ENCODE results near the gene FUNDC2. TPM values are rescaled to one million over a fixed set of nuclear protein-coding genes. Genes with fewer than 3 reads are reported as not detected.
A peak's percentile ranks its signal among the peaks of the same experiment; 100 is the strongest.

Gene FUNDC2
- total and polyA plus RNA-seq, 2 of the 13 experiments (the other 11 are each of a cell fraction or from before 2014, with no cell fraction given), result 65.3 to 109 TPM

DNA sequence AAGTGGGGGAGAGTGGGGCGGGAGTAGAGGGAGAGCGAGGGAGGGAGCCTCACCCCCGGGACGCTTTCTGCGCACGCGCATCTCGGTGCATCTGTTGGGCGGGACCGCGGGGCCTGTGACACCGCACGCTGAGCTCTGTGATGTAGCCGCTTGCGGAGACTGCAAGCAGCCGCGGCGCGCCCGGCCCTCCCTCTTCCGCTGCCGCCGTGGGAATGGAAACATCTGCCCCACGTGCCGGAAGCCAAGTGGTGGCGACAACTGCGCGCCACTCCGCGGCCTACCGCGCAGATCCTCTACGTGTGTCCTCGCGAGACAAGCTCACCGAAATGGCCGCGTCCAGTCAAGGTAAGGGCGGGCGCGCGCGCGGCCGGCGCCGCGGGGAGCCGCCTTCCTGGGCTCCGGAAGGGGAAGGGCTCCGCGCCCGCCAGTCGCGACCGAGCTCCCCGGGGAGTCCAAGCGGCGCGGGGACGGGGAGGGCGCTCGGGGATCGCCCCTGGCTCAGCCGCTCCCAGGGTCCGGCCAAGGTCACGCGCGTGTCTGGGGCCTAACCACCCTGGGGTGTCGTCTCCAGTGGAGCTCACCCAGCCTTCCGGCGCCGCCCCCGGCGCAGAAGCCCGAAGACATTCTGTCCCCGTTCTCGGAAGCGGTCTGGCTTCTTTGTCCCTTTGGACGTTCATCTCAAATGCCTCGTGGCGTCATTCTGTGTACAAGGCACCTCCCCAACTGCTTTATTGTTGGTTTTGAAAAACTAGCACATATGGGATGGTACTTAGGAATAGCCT lies at the start of gene FUNDC2 (continued):
- TF ChIP-seq KMT2B (CRISPR knock-in tag; IDR thresholded peaks at IDR 0.05) (peak; percentile 78), GABPB1 (CRISPR knock-in tag; IDR thresholded peaks at IDR 0.05) (peak; percentile 91), ATF7 (IDR thresholded peaks at IDR 0.05) (no peak), ATF7 (CRISPR knock-in tag; IDR thresholded peaks at IDR 0.05) (no peak), ZBTB7B (CRISPR knock-in tag; IDR thresholded peaks at IDR 0.05) (no peak), ZNF263 (CRISPR knock-in tag; IDR thresholded peaks at IDR 0.05) (no peak), ZFX (CRISPR knock-in tag; IDR thresholded peaks at IDR 0.05; ENCODE audit: low read depth) (peak; percentile 81), ZNF10 (CRISPR knock-in tag; IDR thresholded peaks at IDR 0.05; ENCODE audit: borderline replicate concordance, low read depth) (no peak), RARA (CRISPR knock-in tag; IDR thresholded peaks at IDR 0.05) (peak; percentile 15; the same call in 1 of the 2 replicates), GATAD2A (CRISPR knock-in tag; IDR thresholded peaks at IDR 0.05) (no peak), FOXP1 (IDR thresholded peaks at IDR 0.05) (no peak), FOXP1 (CRISPR knock-in tag; IDR thresholded peaks at IDR 0.05) (no peak)
- TF ChIP-seq, protein P1, sequence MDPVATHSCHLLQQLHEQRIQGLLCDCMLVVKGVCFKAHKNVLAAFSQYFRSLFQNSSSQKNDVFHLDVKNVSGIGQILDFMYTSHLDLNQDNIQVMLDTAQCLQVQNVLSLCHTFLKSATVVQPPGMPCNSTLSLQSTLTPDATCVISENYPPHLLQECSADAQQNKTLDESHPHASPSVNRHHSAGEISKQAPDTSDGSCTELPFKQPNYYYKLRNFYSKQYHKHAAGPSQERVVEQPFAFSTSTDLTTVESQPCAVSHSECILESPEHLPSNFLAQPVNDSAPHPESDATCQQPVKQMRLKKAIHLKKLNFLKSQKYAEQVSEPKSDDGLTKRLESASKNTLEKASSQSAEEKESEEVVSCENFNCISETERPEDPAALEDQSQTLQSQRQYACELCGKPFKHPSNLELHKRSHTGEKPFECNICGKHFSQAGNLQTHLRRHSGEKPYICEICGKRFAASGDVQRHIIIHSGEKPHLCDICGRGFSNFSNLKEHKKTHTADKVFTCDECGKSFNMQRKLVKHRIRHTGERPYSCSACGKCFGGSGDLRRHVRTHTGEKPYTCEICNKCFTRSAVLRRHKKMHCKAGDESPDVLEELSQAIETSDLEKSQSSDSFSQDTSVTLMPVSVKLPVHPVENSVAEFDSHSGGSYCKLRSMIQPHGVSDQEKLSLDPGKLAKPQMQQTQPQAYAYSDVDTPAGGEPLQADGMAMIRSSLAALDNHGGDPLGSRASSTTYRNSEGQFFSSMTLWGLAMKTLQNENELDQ (CRISPR knock-in tag; IDR thresholded peaks at IDR 0.05; ENCODE audit: borderline replicate concordance), result no peak
- TF ChIP-seq, protein P2, sequence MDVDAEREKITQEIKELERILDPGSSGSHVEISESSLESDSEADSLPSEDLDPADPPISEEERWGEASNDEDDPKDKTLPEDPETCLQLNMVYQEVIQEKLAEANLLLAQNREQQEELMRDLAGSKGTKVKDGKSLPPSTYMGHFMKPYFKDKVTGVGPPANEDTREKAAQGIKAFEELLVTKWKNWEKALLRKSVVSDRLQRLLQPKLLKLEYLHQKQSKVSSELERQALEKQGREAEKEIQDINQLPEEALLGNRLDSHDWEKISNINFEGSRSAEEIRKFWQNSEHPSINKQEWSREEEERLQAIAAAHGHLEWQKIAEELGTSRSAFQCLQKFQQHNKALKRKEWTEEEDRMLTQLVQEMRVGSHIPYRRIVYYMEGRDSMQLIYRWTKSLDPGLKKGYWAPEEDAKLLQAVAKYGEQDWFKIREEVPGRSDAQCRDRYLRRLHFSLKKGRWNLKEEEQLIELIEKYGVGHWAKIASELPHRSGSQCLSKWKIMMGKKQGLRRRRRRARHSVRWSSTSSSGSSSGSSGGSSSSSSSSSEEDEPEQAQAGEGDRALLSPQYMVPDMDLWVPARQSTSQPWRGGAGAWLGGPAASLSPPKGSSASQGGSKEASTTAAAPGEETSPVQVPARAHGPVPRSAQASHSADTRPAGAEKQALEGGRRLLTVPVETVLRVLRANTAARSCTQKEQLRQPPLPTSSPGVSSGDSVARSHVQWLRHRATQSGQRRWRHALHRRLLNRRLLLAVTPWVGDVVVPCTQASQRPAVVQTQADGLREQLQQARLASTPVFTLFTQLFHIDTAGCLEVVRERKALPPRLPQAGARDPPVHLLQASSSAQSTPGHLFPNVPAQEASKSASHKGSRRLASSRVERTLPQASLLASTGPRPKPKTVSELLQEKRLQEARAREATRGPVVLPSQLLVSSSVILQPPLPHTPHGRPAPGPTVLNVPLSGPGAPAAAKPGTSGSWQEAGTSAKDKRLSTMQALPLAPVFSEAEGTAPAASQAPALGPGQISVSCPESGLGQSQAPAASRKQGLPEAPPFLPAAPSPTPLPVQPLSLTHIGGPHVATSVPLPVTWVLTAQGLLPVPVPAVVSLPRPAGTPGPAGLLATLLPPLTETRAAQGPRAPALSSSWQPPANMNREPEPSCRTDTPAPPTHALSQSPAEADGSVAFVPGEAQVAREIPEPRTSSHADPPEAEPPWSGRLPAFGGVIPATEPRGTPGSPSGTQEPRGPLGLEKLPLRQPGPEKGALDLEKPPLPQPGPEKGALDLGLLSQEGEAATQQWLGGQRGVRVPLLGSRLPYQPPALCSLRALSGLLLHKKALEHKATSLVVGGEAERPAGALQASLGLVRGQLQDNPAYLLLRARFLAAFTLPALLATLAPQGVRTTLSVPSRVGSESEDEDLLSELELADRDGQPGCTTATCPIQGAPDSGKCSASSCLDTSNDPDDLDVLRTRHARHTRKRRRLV (CRISPR knock-in tag; IDR thresholded peaks at IDR 0.05), result no peak
- TF ChIP-seq, protein P3, sequence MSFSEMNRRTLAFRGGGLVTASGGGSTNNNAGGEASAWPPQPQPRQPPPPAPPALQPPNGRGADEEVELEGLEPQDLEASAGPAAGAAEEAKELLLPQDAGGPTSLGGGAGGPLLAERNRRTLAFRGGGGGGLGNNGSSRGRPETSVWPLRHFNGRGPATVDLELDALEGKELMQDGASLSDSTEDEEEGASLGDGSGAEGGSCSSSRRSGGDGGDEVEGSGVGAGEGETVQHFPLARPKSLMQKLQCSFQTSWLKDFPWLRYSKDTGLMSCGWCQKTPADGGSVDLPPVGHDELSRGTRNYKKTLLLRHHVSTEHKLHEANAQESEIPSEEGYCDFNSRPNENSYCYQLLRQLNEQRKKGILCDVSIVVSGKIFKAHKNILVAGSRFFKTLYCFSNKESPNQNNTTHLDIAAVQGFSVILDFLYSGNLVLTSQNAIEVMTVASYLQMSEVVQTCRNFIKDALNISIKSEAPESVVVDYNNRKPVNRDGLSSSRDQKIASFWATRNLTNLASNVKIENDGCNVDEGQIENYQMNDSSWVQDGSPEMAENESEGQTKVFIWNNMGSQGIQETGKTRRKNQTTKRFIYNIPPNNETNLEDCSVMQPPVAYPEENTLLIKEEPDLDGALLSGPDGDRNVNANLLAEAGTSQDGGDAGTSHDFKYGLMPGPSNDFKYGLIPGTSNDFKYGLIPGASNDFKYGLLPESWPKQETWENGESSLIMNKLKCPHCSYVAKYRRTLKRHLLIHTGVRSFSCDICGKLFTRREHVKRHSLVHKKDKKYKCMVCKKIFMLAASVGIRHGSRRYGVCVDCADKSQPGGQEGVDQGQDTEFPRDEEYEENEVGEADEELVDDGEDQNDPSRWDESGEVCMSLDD (CRISPR knock-in tag; IDR thresholded peaks at IDR 0.05; ENCODE audit: borderline replicate concordance), result no peak
- TF ChIP-seq, protein P4, sequence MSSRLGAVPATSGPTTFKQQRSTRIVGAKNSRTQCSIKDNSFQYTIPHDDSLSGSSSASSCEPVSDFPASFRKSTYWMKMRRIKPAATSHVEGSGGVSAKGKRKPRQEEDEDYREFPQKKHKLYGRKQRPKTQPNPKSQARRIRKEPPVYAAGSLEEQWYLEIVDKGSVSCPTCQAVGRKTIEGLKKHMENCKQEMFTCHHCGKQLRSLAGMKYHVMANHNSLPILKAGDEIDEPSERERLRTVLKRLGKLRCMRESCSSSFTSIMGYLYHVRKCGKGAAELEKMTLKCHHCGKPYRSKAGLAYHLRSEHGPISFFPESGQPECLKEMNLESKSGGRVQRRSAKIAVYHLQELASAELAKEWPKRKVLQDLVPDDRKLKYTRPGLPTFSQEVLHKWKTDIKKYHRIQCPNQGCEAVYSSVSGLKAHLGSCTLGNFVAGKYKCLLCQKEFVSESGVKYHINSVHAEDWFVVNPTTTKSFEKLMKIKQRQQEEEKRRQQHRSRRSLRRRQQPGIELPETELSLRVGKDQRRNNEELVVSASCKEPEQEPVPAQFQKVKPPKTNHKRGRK (CRISPR knock-in tag; IDR thresholded peaks at IDR 0.05), result no peak
- TF ChIP-seq, protein P5, sequence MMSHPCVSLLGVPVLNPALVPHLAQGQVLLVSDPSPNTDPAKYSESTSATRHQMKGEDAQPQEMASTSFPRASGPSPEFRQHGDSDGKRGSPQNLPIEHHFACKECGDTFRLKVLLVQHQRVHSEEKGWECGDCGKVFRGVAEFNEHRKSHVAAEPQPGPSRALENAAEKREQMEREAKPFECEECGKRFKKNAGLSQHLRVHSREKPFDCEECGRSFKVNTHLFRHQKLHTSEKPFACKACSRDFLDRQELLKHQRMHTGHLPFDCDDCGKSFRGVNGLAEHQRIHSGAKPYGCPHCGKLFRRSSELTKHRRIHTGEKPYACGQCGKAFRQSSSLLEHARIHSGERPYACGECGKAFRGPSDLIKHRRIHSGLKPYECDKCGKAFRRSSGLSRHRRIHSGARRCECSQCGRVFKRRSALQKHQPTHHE (CRISPR knock-in tag; IDR thresholded peaks at IDR 0.05; ENCODE audit: borderline replicate concordance), result no peak

Data from HepG2 (cell line).